ENCODE results near the gene PSME2. TPM values are rescaled to one million over a fixed set of nuclear protein-coding genes. Genes with fewer than 3 reads are reported as not detected.

Gene PSME2, protein sequence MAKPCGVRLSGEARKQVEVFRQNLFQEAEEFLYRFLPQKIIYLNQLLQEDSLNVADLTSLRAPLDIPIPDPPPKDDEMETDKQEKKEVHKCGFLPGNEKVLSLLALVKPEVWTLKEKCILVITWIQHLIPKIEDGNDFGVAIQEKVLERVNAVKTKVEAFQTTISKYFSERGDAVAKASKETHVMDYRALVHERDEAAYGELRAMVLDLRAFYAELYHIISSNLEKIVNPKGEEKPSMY
- total RNA-seq, result 100 to 1,000 TPM; 120 to 777 (median 143) TPM
- polyA plus RNA-seq, result 100 to 1,000 TPM; 402 to 435 TPM
- 77.4 reads per million, percentile 80 among the genes with 10 or more reads in this experiment for total RNA-seq

GRCh38 chr14:24146453-24146977, at the start of gene PSME2:
TSS of gene PSME2 (minus strand) at chr14:24146610. CDS start at chr14:24146581, 29 bp downstream.
- peak; percentile 74 for ATAC-seq
- intact Hi-C loops (cut with micrococcal nuclease), result loop anchor here (1.0 to 10.0 kb wide), 6 partner anchors 42 to 1052 kb away; partner anchors contain the start of genes BCL2L2 (in 2 of the 2), PPP1R3E (in 2 of the 2), ACIN1 (in 1 of the 2) and C14orf119 (in 1 of the 2)
- ChIA-PET POLR2A (interaction anchor here (0.5 to 11.1 kb wide), 18 partner anchors 9 to 591 kb away, joined by 3 to 139 read pairs (median 4); partner anchors contain the start of genes CHMP4A, DCAF11, EMC9 and IRF9), CTCF (interaction anchor here (0.7 to 4.8 kb wide), 5 partner anchors 9 to 56 kb away, joined by 3 to 36 read pairs (median 8); partner anchors contain the start of genes DCAF11, IRF9 and NRL)
- no peaks in the 10 kb centered on the region for H3K9me3 Mint-ChIP-seq
- H3K4me1 Mint-ChIP-seq, result peaks cover 42 to 73% (median 67%) of the 10 kb centered on the region in 7 donors
- no peaks in the 10 kb centered on the region for H3K27me3 Mint-ChIP-seq
- Histone ChIP-seq H3K27ac (ENCODE audit: low read depth, low read length) (peak within 1 kb of the TSS; percentile 88), H3K27me3 (ENCODE audit: control insufficient read depth in 2 of 2, insufficient read depth in 2 of 2, low read length in 2 of 2) (no peaks in the 10 kb centered on the region), H3K9me3 (ENCODE audit: control insufficient read depth in 2 of 3, low read length in 3 of 3) (no peaks in the 10 kb centered on the region), H3K36me3 (ENCODE audit: control insufficient read depth in 2 of 3, insufficient read depth in 3 of 3, low read length in 3 of 3) (peaks cover 9 to 46% (median 12%) of the 10 kb centered on the region in 3 experiments), H3K4me1 (ENCODE audit: control insufficient read depth in 2 of 2, insufficient read depth in 2 of 2, low read length in 2 of 2) (peaks cover 40 to 50% of the 10 kb centered on the region in 2 donors), H3K4me3 (ENCODE audit: low read length) (peak within 1 kb of the TSS; percentile 98)
- peaks cover 4 to 60% (median 9%) of the 10 kb centered on the region in 5 donors for H3K36me3 Mint-ChIP-seq
- H3K27ac Mint-ChIP-seq, result peak within 1 kb of the TSS; percentile 94 to 98 (median 96)
- DNase-seq, result peak in 8 of 9 donors; percentile 69 to 91 (median 80)
- H3K4me3 Mint-ChIP-seq, result peak within 1 kb of the TSS; percentile 91 to 100 (median 98)

DNA sequence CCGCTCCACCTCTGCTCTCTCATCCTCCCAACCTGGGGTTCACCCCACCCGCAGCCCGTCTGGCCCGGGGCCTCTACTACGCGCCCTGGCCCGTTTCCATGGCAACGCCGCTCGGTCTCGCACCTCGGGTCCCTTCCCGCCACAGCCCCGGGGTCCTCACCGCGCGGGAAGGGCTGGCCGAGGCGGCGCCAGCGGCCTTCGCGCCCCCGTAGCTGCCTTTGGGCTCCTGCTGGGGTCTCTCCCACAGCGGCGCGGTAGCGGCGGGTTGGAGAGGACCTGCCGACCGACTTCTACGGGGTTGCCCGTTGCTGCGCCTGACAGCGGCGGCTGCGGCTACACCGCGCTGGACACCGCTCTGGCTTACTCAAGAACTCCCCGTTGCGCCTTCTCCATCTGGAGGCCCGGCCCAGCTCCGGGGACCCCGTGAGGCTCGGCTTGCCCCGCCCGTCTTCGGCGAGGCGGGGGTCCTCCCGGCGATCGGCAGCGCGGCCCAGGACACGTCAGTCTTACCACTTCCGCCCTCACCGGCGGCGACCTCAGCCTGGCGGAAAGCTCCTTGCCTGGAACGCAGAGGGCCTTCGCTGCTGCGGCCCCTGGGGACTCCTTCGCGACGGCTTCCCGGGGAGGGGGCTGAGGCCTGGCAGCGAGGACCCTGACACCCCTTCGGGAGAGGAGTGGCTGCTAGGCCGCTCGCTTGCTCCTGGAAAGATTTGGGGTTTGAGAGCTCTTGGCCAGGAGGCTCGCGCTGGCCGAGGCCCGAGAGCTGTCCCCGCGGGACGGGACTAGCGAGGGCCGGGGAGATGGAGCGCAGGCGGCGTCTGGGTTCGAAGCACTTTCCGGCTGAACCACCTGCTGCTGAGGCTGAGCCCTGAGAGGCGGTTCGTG, 49.0 kb upstream of the PSME2 start, which contains the start of gene TM9SF1:
Gene TM9SF1, minus strand, starts transcription at position 256 of the 885 bp plus-strand sequence. CDS start 422 bp downstream, outside the sequence.
- peak within 1 kb of the TSS; percentile 88 to 98 (median 98) for H3K27ac Mint-ChIP-seq
- Histone ChIP-seq H3K4me1 (ENCODE audit: control insufficient read depth in 2 of 2, insufficient read depth in 2 of 2, low read length in 2 of 2) (peaks cover 14 to 16% of the 10 kb centered on the region in 2 donors), H3K4me3 (ENCODE audit: low read length) (peak within 1 kb of the TSS; percentile 74), H3K9me3 (ENCODE audit: control insufficient read depth in 2 of 3, low read length in 3 of 3) (no peaks in the 10 kb centered on the region), H3K27me3 (ENCODE audit: control insufficient read depth in 2 of 2, insufficient read depth in 2 of 2, low read length in 2 of 2) (no peaks in the 10 kb centered on the region), H3K27ac (ENCODE audit: low read depth, low read length) (peak within 1 kb of the TSS; percentile 99), H3K36me3 (ENCODE audit: control insufficient read depth in 2 of 3, insufficient read depth in 3 of 3, low read length in 3 of 3) (peaks cover 0 to 26% (median 5%) of the 10 kb centered on the region in 3 experiments)
- intact Hi-C loops (cut with micrococcal nuclease), result loop anchor here (1.0 kb wide), 10 partner anchors 7 to 104 kb away; partner anchors contain the start of genes CHMP4A (in 2 of the 2), EMC9 (in 2 of the 2), GMPR2 (in 2 of the 2) and IRF9 (in 2 of the 2)
- peak; percentile 90 for ATAC-seq
- CTCF ChIA-PET, result interaction anchor here (0.5 to 2.0 kb wide), 8 partner anchors 12 to 472 kb away, joined by 3 to 6 read pairs (median 4); partner anchors contain the start of genes CHMP4A, IRF9, MDP1 and PSME1
- DNase-seq, result peak; percentile 86 to 92 (median 90)
- peaks cover 38 to 69% (median 59%) of the 10 kb centered on the region in 7 donors for H3K4me1 Mint-ChIP-seq
- peak within 1 kb of the TSS; percentile 88 to 97 (median 93) for H3K4me3 Mint-ChIP-seq
- H3K9me3 Mint-ChIP-seq, result peaks cover 0 to 1% (median 0%) of the 10 kb centered on the region in 11 donors
- peaks cover 8 to 39% (median 11%) of the 10 kb centered on the region in 5 donors for H3K36me3 Mint-ChIP-seq
- POLR2A ChIA-PET, result interaction anchor here (0.6 to 3.9 kb wide), 32 partner anchors 9 to 893 kb away, joined by 3 to 79 read pairs (median 4); partner anchors contain the start of genes CHMP4A, CIDEB, DCAF11 and EMC9
- no peaks in the 10 kb centered on the region for H3K27me3 Mint-ChIP-seq

- Mint-ChIP-seq H3K9me3 (peaks cover 0 to 1% (median 0%) of the 10 kb centered on the region in 11 donors), H3K27me3 (no peaks in the 10 kb centered on the region), H3K36me3 (peaks cover 8 to 37% (median 11%) of the 10 kb centered on the region in 5 donors), H3K27ac (peak overlapping the region; percentile 88 to 98 (median 98)), H3K4me1 (peaks cover 38 to 70% (median 61%) of the 10 kb centered on the region in 7 donors), H3K4me3 (peak overlapping the region; percentile 88 to 97 (median 93))
- POLR2A ChIA-PET, result interaction anchor here (0.7 to 3.9 kb wide), 16 partner anchors 10 to 114 kb away, joined by 3 to 79 read pairs (median 6); partner anchors contain the start of genes CHMP4A, CIDEB, DCAF11 and EMC9
- H3K27ac ChIP-seq (ENCODE audit: low read depth, low read length), result peak overlapping the region; percentile 99
- H3K4me3 ChIP-seq (ENCODE audit: low read length), result peak overlapping the region; percentile 74
- H3K4me1 ChIP-seq (ENCODE audit: control insufficient read depth in 2 of 2, insufficient read depth in 2 of 2, low read length in 2 of 2), result peaks cover 14 to 16% of the 10 kb centered on the region in 2 donors
- H3K9me3 ChIP-seq (ENCODE audit: control insufficient read depth in 2 of 3, low read length in 3 of 3), result no peaks in the 10 kb centered on the region
- no peaks in the 10 kb centered on the region for H3K27me3 ChIP-seq (ENCODE audit: control insufficient read depth in 2 of 2, insufficient read depth in 2 of 2, low read length in 2 of 2)
- ATAC-seq, result no peak
- DNase-seq, result no peak
- CTCF ChIA-PET, result interaction anchor here (0.9 to 2.0 kb wide), 2 partner anchors 13 to 21 kb away, joined by 3 to 6 read pairs; partner anchors contain the start of gene MDP1
- peaks cover 0 to 26% (median 5%) of the 10 kb centered on the region in 3 experiments for H3K36me3 ChIP-seq (ENCODE audit: control insufficient read depth in 2 of 3, insufficient read depth in 3 of 3, low read length in 3 of 3)
- intact Hi-C loops (cut with micrococcal nuclease), result loop anchor here (1.0 kb wide), 9 partner anchors 18 to 104 kb away; partner anchors contain the start of genes CHMP4A (in 2 of the 2), EMC9 (in 2 of the 2), GMPR2 (in 2 of the 2) and IRF9 (in 2 of the 2)
These were observed 48.4 kb upstream of the PSME2 start for GRCh38 chr14:24194873-24195185.

DNA sequence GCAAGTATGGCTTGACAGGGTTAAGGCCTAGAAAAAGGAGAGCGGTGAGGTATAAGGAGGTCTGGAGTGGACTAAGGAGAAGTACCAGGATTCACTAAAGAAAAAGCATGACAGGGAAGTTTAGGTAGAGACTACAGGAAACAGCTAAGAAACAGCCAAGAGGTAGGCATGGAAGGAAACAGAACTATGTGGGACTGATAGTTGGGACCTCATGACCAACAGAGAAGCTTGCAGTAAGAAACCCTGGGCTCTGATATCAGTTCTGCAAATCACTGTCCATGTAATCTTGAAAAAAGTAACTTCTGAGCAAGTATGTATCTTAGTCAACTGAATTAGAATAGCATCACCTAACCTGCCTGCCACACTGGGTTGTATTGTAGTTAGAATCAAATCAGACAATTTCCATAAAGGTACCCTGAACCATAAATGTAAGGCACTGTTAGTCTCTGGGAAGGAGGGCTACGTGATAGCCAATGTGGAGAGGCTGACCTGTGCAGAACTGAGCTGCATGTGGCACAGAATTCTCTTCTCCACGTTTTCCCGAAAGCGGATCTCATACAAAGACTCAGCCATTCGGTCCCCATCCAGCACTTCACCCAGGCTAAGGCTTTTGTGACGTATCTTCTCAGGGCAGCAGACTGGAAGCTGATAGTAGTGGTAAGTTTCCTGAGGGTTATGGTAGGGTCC, 47.9 kb upstream of the PSME2 start:
- DNase-seq, result no peak
- POLR2A ChIA-PET, result interaction anchor here (0.7 to 3.9 kb wide), 11 partner anchors 9 to 114 kb away, joined by 3 to 79 read pairs (median 7); partner anchors contain the start of genes CHMP4A, DCAF11, GMPR2 and IRF9
- ATAC-seq, result no peak
- H3K4me1 Mint-ChIP-seq, result peaks cover 38 to 68% (median 63%) of the 10 kb centered on the region in 7 donors
- H3K9me3 Mint-ChIP-seq, result peaks cover 0 to 1% (median 0%) of the 10 kb centered on the region in 11 donors
- Histone ChIP-seq H3K36me3 (ENCODE audit: control insufficient read depth in 2 of 3, insufficient read depth in 3 of 3, low read length in 3 of 3) (peaks cover 0 to 26% (median 5%) of the 10 kb centered on the region in 3 experiments), H3K4me3 (ENCODE audit: low read length) (peak overlapping the region; percentile 74), H3K27me3 (ENCODE audit: control insufficient read depth in 2 of 2, insufficient read depth in 2 of 2, low read length in 2 of 2) (no peaks in the 10 kb centered on the region), H3K9me3 (ENCODE audit: control insufficient read depth in 2 of 3, low read length in 3 of 3) (no peaks in the 10 kb centered on the region), H3K4me1 (ENCODE audit: control insufficient read depth in 2 of 2, insufficient read depth in 2 of 2, low read length in 2 of 2) (peaks cover 14 to 18% of the 10 kb centered on the region in 2 donors), H3K27ac (ENCODE audit: low read depth, low read length) (peak overlapping the region; percentile 99)
- intact Hi-C loops (cut with micrococcal nuclease), result no loop called here
- no peaks in the 10 kb centered on the region for H3K27me3 Mint-ChIP-seq
- CTCF ChIA-PET, result interaction anchor here (0.6 to 1.0 kb wide), 3 partner anchors 21 to 1100 kb away, joined by 3 to 5 read pairs (median 4); partner anchors contain the start of genes ACIN1 and MDP1
- peaks cover 8 to 36% (median 11%) of the 10 kb centered on the region in 5 donors for H3K36me3 Mint-ChIP-seq
- H3K27ac Mint-ChIP-seq, result peak overlapping the region; percentile 88 to 98 (median 98)
- peak overlapping the region; percentile 88 to 97 (median 93) for H3K4me3 Mint-ChIP-seq

- peaks cover 4 to 27% (median 11%) of the 10 kb centered on the region in 5 donors for H3K36me3 Mint-ChIP-seq
- intact Hi-C loops (cut with micrococcal nuclease), result no loop called here
- DNase-seq (no peak), ATAC-seq (no peak)
- H3K4me1 ChIP-seq (ENCODE audit: control insufficient read depth in 2 of 2, insufficient read depth in 2 of 2, low read length in 2 of 2), result peaks cover 17 to 24% of the 10 kb centered on the region in 2 donors
- ChIA-PET POLR2A (no interaction called here), CTCF (no interaction called here)
- H3K27me3 Mint-ChIP-seq, result no peaks in the 10 kb centered on the region
- H3K4me3 ChIP-seq (ENCODE audit: low read length), result no peak overlapping the region
- peaks cover 34 to 69% (median 61%) of the 10 kb centered on the region in 7 donors for H3K4me1 Mint-ChIP-seq
- no peak overlapping the region for H3K27ac ChIP-seq (ENCODE audit: low read depth, low read length)
- peaks cover 0 to 26% (median 5%) of the 10 kb centered on the region in 3 experiments for H3K36me3 ChIP-seq (ENCODE audit: control insufficient read depth in 2 of 3, insufficient read depth in 3 of 3, low read length in 3 of 3)
- H3K9me3 Mint-ChIP-seq, result no peaks in the 10 kb centered on the region
- no peaks in the 10 kb centered on the region for H3K27me3 ChIP-seq (ENCODE audit: control insufficient read depth in 2 of 2, insufficient read depth in 2 of 2, low read length in 2 of 2)
- no peaks in the 10 kb centered on the region for H3K9me3 ChIP-seq (ENCODE audit: control insufficient read depth in 2 of 3, low read length in 3 of 3)
- H3K27ac Mint-ChIP-seq, result peak overlapping the region in 6 of 9 donors; percentile 12 to 77 (median 58)
- peak overlapping the region in 6 of 10 donors; percentile 9 to 75 (median 32) for H3K4me3 Mint-ChIP-seq
These were observed 46.5 kb upstream of the PSME2 start for GRCh38 chr14:24192933-24193332.
